Epithelial cell of esophagus (primary cell): ENCODE results near the gene PNP.
A peak's percentile ranks its signal among the peaks of the same experiment; 100 is the strongest.
"Not testable (repeated sequence)": the region's sequence is repeated elsewhere in the genome, so short reads cannot be mapped to it uniquely, and the experiment has no call there.

Experiments
- DNase-seq: peaks from one replicate; pipeline ENCODE4 v3.0.0; 2010; ENCODE audit warnings: low read depth
- H3K4me3 ChIP-seq: 2 replicates; pipeline ENCODE4 v1.5.1; 2011; ENCODE audit warnings: mild to moderate bottlenecking, low read length, control low read depth
- TF ChIP-seq, protein P1 (sequence below): IDR thresholded peaks from 2 replicates; pipeline ENCODE4 v1.5.1; 2011; ENCODE audit warnings: low read depth, mild to moderate bottlenecking, low read length, control low read depth, inconsistent platforms; ENCODE audit not compliant: insufficient read depth; ENCODE audit errors: missing control alignments

PNP gene

DNA sequence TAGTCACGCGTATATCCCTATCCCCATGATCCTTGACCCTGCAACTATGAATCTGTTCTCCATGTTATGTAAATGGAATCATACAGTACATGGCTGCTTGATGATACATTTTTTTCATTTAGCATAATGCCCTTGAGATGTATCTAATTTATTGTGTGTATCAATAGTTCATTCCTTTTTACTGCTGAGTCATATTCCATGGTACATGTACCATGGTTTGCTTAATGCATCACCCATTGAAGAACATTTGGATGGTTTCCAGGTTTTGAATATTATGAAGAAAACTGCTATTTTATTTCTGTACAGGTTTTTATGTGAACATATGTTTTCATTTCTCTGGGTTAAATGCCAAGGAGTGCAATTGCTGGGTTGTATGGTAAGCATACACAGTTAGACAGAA lies 32.1 kb downstream of the PNP start:
- peak; percentile 75 for DNase-seq
- no peak overlapping the region for H3K4me3 ChIP-seq
- TF ChIP-seq, protein P1, sequence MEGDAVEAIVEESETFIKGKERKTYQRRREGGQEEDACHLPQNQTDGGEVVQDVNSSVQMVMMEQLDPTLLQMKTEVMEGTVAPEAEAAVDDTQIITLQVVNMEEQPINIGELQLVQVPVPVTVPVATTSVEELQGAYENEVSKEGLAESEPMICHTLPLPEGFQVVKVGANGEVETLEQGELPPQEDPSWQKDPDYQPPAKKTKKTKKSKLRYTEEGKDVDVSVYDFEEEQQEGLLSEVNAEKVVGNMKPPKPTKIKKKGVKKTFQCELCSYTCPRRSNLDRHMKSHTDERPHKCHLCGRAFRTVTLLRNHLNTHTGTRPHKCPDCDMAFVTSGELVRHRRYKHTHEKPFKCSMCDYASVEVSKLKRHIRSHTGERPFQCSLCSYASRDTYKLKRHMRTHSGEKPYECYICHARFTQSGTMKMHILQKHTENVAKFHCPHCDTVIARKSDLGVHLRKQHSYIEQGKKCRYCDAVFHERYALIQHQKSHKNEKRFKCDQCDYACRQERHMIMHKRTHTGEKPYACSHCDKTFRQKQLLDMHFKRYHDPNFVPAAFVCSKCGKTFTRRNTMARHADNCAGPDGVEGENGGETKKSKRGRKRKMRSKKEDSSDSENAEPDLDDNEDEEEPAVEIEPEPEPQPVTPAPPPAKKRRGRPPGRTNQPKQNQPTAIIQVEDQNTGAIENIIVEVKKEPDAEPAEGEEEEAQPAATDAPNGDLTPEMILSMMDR, result no peak

- DNase-seq, result no peak
- H3K4me3 ChIP-seq, result no peak overlapping the region
- TF ChIP-seq, protein P1, result no peak
Observed at GRCh38 chr14:20503898-20504297, 34.7 kb downstream of the PNP start.

DNA sequence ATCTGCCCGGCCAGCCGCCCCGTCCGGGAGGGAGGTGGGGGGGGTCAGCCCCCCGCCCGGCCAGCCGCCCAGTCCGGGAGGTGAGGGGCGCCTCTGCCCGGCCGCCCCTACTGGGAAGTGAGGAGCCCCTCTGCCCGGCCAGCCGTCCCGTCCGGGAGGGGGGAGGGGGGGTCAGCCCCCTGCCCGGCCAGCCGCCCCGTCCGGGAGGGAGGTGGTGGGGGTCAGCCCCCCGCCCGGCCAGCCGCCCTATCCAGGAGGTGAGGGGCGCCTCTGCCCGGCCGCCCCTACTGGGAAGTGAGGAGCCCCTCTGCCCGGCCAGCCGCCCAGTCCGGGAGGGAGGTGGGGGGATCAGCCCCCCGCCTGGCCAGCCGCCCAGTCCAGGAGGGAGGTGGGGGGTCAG lies 37.1 kb downstream of the PNP start:
- not testable (repeated sequence) for DNase-seq

DNA sequence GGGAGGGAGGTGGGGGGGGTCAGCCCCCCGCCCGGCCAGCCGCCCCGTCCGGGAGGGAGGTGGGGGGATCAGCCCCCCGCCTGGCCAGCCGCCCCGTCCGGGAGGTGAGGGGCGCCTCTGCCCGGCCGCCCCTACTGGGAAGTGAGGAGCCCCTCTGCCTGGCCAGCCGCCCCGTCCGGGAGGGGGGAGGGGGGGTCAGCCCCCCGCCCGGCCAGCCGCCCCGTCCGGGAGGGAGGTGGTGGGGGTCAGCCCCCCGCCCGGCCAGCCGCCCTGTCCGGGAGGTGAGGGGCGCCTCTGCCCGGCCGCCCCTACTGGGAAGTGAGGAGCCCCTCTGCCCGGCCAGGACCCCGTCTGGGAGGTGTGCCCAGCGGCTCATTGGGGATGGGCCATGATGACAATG lies 37.5 kb downstream of the PNP start:
- DNase-seq, H3K4me3 ChIP-seq: not testable (repeated sequence)

More for the DNA sequence above, 37.1 kb downstream of the PNP start:
- not testable (repeated sequence) for H3K4me3 ChIP-seq

DNA sequence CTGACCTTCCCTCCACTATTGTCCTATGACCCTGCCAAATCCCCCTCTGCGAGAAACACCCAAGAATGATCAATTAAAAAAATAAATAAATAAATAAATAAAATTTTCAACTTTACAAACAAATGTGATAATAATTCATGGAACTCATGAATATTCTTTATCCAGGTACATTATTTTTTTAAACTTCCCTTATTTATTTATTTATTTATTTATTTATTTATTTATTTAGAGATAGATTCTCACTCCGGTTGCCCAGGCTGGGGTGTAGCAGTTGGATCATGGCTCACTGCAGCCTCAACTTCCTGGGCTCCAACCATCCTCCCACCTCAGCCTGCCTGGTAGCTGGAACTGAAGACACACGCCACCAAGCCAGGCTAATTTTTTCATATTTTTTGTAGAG lies 38.3 kb downstream of the PNP start:
- H3K4me3 ChIP-seq, DNase-seq: not testable (repeated sequence)

GRCh38 chr14:20508367-20508766 lies 39.2 kb downstream of the PNP start:
- H3K4me3 ChIP-seq, result no peak overlapping the region
- no peak for DNase-seq
- TF ChIP-seq, protein P1, result no peak

DNA sequence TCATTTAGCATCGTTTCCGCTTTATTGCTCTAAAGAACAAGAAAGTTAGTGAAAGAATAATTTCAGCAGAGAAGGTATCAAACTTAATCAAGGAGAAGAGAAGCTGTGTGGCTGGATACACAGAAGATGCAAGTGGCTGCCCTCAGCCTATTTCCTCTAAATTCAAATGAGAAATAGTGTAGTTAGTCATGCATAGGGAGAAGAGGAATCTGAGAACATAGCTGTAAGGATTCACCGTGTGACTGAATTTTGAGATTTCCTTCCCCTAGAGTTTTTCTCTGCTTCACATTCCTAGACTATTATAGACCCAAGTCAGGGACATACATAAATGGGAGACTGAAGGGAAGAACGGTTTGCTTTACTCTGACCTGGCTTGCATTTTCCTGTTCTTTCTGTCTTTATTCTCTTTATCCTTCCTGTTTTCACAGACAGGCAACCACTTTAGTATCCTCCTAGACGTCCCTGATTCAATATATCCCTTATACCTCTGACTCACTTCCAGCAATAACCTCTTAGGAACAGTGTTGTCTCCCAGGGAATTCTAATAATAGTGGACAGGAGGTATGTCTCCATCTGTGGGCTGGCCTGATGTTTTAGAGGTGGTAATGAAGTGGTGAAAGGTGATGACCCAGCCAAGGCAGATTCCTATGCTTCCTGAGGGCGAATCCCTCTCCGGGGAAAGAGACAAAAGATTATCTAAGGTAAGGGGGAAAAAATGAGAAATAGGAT lies 43.1 kb downstream of the PNP start:
- no peak overlapping the region for H3K4me3 ChIP-seq
- peak; percentile 37 for DNase-seq
- TF ChIP-seq, protein P1, result no peak

GRCh38 chr14:20515846-20516245 lies 46.6 kb downstream of the PNP start:
- no peak overlapping the region for H3K4me3 ChIP-seq
- DNase-seq, result no peak
- TF ChIP-seq, protein P1, result no peak

DNA sequence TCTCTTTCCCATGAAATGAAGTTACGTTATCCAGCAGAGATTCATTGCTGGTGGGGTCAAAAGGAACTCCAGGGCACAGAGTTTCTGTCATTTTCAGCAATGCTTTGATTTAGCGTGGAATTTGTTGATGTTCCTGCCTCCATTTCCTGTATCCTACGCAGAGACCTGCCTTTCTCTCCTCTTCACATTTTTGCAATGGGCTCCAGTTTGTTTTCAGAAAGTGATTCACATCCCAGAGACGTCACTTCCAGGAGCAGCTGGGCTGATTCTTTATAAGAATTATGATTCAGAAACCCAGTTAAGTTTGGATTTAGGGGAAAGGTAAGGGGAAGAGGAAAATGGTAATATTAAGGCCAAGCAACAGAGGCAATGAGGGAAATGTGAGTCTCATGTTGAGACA lies 47.7 kb downstream of the PNP start:
- H3K4me3 ChIP-seq, result no peak overlapping the region
- peak; percentile 70 for DNase-seq
- TF ChIP-seq, protein P1, result no peak
